Endothelial cell (in vitro differentiated cells): Measurements from ENCODE around the gene TMEM165. TPM values are rescaled to one million over a fixed set of nuclear protein-coding genes. Genes with fewer than 3 reads are reported as not detected.

ENCODE experiments used
- DNase-seq: peaks from one replicate; pipeline ENCODE4 v3.0.0; 2021; ENCODE audit warnings: low spot score
- H3K27ac Mint-ChIP-seq: one replicate; pipeline ENCODE4 v1.8.0; 2021; ENCODE audit warnings: mixed read lengths, inconsistent platforms; ENCODE audit not compliant: unreplicated experiment
- H3K27me3 Mint-ChIP-seq: one replicate; pipeline ENCODE4 v1.8.0; 2021; ENCODE audit warnings: mild to moderate bottlenecking, moderate library complexity, mixed read lengths, inconsistent platforms; ENCODE audit not compliant: unreplicated experiment
- H3K36me3 Mint-ChIP-seq: one replicate; pipeline ENCODE4 v1.8.0; 2021; ENCODE audit warnings: mild to moderate bottlenecking, low read depth, mixed read lengths, inconsistent platforms; ENCODE audit not compliant: unreplicated experiment
- H3K4me1 Mint-ChIP-seq: one replicate; pipeline ENCODE4 v1.8.0; 2021; ENCODE audit warnings: mild to moderate bottlenecking, mixed read lengths, inconsistent platforms; ENCODE audit not compliant: unreplicated experiment
- H3K4me3 Mint-ChIP-seq: one replicate; pipeline ENCODE4 v1.8.0; 2021; ENCODE audit warnings: mild to moderate bottlenecking, mixed read lengths, inconsistent platforms; ENCODE audit not compliant: unreplicated experiment
- H3K9me3 Mint-ChIP-seq: one replicate; pipeline ENCODE4 v1.8.0; 2021; ENCODE audit warnings: mixed read lengths, inconsistent platforms; ENCODE audit not compliant: unreplicated experiment
- CTCF ChIP-seq: fragments of 200-600 bp; sonication (generic); IDR thresholded peaks from one replicate; pipeline ENCODE4 v1.5.0; 2021; ENCODE audit warnings: antibody characterized with exemption; ENCODE audit not compliant: unreplicated experiment
- total RNA-seq: library from RNA; stranded (reverse); fragmentation: NEBNext Ultra II Directional; extraction: Animal tissue kit (Norgen Biotek cat#: 25700); gene quantifications from one replicate; pipeline ENCODE4 v1.2.1, GENCODE V29; 2021; ENCODE audit not compliant: unreplicated experiment

The TMEM165 gene
- total RNA-seq, 1 donor from 2014 or later, result 197 TPM

DNA sequence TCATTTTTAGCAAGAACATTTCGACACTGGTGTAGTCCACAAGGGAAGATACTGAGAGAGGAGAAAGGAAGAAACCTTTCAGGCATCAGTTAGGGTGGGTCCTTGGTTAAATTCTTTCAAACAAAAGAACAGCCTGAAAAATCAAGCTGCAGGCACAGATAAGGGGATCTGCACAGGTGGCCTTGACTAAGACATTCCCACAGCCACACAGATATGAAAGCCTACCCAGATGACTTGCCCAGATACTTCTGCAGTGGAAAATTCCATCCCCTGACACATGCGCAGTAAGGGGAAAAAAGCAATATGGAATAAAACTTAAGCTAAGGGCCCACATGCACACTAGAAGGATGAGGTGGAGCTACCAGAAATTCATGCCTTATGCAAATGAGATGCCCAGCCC is 8.9 kb upstream of the TMEM165 start:
- H3K4me3 Mint-ChIP-seq, result no peak overlapping the region
- DNase-seq, result no peak
- H3K36me3 Mint-ChIP-seq, result no peaks in the 10 kb centered on the region
- H3K27me3 Mint-ChIP-seq, result peaks cover 8% of the 10 kb centered on the region
- no peak for TF ChIP-seq CTCF
- peaks cover 35% of the 10 kb centered on the region for H3K4me1 Mint-ChIP-seq
- H3K9me3 Mint-ChIP-seq, result no peaks in the 10 kb centered on the region
- peak overlapping the region; percentile 88 for H3K27ac Mint-ChIP-seq

GRCh38 chr4:55393461-55394320 is 2.1 kb upstream of the TMEM165 start:
- DNase-seq, result no peak
- H3K4me3 Mint-ChIP-seq, result peak overlapping the region; percentile 52
- no peaks in the 10 kb centered on the region for H3K9me3 Mint-ChIP-seq
- no peak overlapping the region for H3K27ac Mint-ChIP-seq
- H3K36me3 Mint-ChIP-seq, result peaks cover 27% of the 10 kb centered on the region
- no peak for TF ChIP-seq CTCF
- peaks cover 39% of the 10 kb centered on the region for H3K4me1 Mint-ChIP-seq
- peaks cover 23% of the 10 kb centered on the region for H3K27me3 Mint-ChIP-seq

DNA sequence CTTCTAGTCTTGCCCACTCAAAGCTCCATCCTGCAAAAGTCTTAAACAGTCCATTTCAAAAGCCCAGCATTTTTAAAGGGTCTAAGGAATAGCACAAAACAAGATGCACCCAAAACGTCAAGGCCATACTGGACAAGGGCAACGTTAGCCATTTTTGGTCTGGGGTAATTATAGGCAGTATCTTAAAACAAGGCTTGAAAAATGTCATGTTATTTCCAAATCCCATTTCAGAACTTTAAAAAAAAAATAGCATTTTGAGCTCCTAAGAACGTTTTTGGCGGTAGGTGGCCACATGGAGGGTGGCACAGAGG is 584 bp upstream of the TMEM165 start:
- Mint-ChIP-seq H3K4me3 (peak overlapping the region; percentile 99), H3K4me1 (peaks cover 40% of the 10 kb centered on the region), H3K9me3 (no peaks in the 10 kb centered on the region), H3K36me3 (peaks cover 32% of the 10 kb centered on the region), H3K27ac (peak overlapping the region; percentile 96), H3K27me3 (peaks cover 23% of the 10 kb centered on the region)
- TF ChIP-seq CTCF, result no peak
- no peak for DNase-seq

- Mint-ChIP-seq H3K4me3 (peak overlapping the region; percentile 100), H3K9me3 (no peaks in the 10 kb centered on the region)
- peak; percentile 72 for DNase-seq
These were observed 760 bp downstream of the TMEM165 start for GRCh38 chr4:55396308-55397125.

More at GRCh38 chr4:55396308-55397125, 760 bp downstream of the TMEM165 start:
- Mint-ChIP-seq H3K36me3 (peaks cover 39% of the 10 kb centered on the region), H3K27me3 (peaks cover 16% of the 10 kb centered on the region), H3K27ac (peak overlapping the region; percentile 96), H3K4me1 (peaks cover 43% of the 10 kb centered on the region)
- TF ChIP-seq CTCF, result no peak
